SK-N-DZ (cell line): Measurements from ENCODE around the gene SUCLA2. TPM values are rescaled to one million over a fixed set of nuclear protein-coding genes. Genes with fewer than 3 reads are reported as not detected.
A peak's percentile ranks its signal among the peaks of the same experiment; 100 is the strongest.
"Not testable (repeated sequence)": the region's sequence is repeated elsewhere in the genome, so short reads cannot be mapped to it uniquely, and the experiment has no call there.

Experiments used
- DNase-seq: peaks from one replicate; pipeline ENCODE4 v3.0.0-alpha.2; 2015; ENCODE audit warnings: low spot score
- polyA plus RNA-seq, 2 experiments: library from polyadenylated mRNA; depleted of rRNA; stranded (reverse); fragments of >200 nt; gene quantifications; 2 replicates each; pipeline ENCODE4 v1.2.3, GENCODE V29; 2014

SUCLA2 gene
- polyA plus RNA-seq (2014; cell fraction: cytosol; rRNA removed) = 63.4 and 73.2 TPM in 2 replicates
- polyA plus RNA-seq (2014; cell fraction: nucleus; rRNA removed) = 31.7 and 33.6 TPM in 2 replicates

DNA sequence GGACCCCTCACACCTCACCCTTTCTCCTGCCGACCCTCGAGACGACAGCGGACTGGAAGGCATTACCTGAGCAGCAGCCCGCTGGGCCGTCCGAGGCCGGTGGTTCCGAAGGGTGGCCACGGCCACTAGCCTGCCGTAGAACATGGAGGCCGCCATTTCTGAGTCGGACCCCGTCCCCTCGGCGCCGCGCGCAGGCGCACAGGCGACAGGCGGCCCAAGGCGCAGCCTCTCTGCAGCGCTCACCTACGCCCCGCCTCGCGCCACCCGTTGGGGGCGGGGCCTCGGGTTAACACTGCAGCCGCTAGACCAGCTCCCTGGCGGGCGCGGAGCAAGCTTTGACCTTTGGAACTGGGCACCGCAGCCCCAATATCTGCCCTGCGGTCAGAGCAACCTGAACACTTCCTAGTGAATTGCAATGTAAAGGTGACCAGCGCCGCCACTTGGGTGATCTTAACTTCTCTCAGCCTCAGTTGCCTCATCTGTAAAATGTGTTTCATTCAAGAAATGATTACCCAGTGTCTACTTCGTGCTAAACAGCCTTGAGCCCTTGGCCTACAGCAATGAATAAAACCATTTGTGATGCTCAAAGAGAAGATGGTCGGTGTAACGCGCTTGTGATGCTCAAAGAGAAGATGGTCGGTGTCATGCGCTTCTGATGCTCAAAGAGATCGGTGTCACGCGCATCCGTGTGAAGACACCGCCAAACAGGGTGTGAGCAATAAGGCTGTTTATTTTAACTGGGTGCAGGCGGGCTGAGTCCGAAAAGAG lies at the start of gene SUCLA2:
Gene SUCLA2, minus strand, starts transcription at position 160 of the 768 bp plus-strand sequence. Its CDS starts 4 bp downstream, at position 156.
- peak; percentile 89 for DNase-seq

DNA sequence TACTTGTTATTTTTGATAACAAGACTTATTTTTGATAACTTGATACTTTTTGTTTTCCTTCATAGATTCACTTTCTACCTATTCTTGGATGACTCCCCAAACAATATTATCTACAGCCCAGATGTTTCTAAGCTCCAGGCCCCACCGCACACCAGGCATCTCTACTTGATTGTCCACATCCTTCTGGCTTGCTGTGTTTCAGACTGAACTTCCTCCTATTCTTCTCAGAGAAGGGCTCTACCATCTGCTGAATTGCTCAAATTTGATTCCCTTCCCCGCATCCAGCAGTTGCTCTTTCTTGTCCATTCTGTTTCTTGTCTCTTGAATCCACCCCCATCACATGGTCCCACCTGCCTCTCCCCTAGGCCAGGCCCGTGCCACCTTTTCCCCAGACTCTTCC lies 49.5 kb upstream of the SUCLA2 start:
- DNase-seq = no peak

DNA sequence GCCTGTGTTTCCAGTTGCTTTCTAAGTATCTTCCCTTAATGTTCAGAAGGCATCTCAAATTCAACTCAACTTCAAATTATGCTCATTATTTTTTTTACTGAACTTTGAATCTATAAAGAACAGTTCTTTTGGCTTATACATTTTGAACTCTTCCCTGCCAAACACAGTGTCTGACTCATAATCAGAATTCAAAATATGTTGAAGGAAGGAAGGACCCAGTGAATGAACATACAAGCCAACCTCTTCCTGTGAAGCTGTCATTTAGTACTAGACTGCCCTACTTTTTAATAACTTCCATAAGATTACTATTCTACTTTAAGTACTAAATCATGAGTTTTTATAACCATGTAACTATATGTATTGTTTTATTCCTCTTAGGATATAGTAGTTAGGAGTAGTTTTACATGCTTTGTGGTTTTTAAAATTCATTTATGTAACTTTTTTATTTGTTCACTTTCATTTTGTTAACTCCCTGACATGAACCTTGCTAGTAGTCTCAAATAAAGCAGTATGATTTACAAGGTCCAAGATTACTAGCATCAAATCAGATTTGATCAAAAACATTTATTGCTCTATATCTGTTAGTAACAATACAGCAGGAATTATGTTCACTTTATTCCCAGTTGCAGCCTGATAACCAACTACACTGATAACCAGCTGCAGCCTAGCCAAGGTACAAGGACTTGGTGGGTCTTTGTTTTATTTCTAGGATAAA lies 42.9 kb upstream of the SUCLA2 start:
- no peak for DNase-seq

DNA sequence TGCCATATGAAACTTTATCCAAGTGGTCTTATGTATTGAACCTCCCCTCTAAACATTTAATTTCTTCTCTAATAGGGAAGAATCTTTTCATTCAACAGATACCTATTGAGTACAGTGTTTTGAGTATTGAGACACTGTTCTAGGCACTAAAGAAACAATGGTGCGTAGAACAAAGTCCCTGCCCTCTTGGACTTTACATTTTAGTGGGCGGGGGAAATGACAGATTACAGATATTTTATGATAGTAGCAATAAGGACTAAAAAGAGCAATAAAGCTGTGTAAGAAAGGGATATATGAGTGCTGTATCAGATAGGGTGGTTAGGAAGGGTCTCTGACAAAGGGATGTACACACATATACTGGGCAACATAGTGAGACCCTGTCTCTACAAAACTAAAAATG lies 41.8 kb upstream of the SUCLA2 start:
- DNase-seq = no peak

DNA sequence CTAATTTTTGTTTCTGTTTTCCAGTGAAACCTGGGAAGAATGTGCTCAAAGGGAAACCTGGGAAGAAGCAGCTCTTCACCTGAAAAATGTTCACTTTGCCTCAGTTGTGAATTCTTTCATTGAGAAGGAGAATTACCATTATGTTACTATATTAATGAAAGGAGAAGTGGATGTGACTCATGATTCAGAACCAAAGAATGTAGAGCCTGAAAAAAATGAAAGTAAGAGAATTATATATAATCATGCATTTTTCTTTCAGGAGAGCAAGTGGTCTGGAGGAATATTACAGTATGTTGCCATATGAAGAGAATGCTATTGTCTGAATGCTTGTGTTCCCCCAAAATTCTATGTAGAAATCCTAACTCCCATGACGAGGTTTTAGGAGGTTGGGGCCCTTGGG lies 39.8 kb upstream of the SUCLA2 start:
- no peak for DNase-seq

DNA sequence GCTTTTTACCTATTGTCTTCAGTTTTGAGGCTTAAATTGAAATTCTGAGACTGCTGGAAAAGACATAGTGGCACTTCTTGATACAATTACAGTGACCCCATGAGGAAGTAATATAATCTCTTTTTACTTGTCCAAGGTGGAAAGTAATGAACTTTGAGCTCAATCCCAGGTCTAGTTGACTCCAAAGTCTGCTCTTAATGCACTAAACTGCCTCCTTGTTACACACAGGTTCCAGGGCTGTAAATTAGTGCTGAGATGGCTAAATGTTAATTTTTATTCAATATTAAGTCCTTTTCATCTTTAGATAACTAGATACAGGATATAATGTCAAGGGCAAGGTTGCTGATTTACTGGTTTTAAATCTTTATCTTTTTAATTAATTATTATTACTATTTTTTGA lies 39.0 kb upstream of the SUCLA2 start:
- DNase-seq = no peak

DNA sequence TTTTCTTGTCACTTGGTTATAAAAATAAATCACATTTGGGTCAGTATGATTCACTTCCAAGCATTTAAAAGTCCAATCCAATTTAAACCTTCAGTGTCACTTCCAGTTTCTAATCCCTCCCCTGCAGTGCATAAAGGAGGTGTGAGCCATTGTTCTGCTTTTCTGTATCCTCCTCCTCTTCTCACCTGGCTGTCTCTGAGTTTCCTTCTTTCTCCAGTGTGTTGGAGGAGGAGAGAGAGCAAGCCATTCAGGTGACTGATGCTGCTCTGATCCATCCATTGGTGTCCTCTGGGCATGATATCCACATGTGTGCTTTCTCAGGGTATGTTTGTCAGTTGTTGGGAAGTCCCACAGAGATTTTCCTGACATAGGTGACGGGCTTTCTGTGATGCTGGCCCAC lies 37.7 kb upstream of the SUCLA2 start:
- no peak for DNase-seq

DNA sequence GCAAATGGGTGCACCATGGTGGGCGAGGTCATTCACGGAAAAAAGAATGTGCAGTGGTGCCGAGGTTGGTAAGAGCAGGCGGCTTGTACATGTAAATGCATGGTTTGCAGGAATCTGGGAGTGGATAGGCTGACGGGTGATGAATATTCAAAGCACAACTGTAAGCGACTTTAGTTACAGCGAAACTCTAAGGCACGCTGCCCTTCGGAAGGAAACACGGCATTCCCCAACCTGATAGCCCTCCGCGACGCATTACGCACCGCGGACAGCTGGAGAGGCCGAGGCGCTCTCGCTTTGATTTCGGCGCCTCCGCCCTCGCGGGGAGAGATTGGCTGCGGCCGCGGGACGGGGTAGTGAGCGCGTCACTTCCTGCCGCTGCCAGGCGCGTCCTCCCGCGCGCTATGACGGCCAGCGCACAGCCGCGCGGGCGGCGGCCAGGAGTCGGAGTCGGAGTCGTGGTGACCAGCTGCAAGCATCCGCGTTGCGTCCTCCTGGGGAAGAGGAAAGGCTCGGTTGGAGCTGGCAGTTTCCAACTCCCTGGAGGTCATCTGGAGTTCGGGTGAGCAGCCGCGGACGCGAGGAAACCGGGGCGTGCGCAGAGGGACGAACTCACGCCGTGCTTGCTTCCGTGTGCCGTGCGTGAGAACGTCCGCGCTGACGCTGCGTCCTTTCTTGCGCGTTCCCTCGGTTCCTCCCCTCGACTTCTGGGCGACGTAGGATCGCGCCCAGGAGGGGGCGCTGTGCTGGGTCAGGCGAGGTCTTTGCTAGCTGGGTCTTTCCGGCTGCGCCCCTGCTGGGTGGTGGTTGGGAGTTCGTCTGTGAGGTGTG lies 36.5 kb upstream of the SUCLA2 start, which contains the start of gene NUDT15:
Gene NUDT15, plus strand, starts transcription at position 381 of the 828 bp plus-strand sequence. Its CDS starts 21 bp downstream, at position 402.
- DNase-seq = peak; percentile 97

DNA sequence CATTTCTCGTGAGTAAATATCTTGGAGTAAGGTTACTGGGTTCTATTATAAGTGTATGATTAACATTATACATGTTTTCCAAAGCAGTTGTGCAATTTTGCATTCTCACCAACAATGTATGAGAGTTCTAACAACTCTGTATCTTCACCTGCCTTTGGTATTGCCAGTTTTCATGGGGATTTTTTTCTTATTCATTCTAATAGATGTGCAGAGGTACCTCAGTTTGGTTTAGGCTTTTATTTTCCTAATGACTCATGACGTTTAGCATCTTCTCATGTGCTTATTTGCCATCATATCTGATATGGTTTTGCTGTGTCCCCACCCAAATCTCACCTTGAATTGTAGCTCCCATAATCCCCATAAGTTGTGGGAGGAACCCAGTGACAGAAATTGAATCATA lies 28.8 kb upstream of the SUCLA2 start:
- no peak for DNase-seq

DNA sequence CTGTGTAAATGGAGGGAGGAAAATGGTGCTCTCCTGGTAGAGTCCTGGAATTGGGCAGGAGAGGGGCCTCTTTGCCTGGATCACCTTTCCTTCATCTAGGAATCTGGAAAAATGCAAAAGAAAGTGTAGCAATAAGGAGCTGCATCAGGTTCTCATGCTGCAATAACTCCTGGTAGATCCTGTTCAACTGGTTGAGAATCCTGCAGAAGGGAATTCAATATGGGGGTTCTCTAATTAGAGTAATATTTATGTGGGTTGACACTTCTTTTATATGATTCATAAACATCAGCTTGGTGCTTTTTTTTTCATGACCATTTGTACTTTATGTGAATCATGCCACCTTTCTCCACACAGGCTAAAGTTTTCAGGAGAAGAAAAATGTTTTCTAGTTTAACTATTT lies 27.0 kb upstream of the SUCLA2 start:
- no peak for DNase-seq

DNA sequence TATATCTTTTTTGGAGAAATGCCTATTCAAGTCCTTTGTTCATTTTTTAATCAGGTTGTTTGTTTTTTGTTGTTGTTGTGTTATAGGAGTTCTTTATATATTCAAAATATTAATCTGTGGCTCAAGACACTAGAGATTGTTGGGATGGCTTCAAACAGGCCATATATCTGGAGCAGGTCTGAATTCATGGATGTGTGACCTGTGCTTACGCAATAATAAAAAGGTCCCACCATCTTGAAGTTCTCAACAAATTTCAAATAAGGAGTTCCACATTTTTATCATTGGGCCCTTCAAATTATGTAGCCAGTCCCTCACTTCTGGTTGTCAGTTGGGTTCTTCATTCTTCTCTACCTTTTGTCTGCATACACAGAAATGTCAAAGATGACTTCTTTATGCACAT lies 18.7 kb upstream of the SUCLA2 start:
- DNase-seq = no peak

DNA sequence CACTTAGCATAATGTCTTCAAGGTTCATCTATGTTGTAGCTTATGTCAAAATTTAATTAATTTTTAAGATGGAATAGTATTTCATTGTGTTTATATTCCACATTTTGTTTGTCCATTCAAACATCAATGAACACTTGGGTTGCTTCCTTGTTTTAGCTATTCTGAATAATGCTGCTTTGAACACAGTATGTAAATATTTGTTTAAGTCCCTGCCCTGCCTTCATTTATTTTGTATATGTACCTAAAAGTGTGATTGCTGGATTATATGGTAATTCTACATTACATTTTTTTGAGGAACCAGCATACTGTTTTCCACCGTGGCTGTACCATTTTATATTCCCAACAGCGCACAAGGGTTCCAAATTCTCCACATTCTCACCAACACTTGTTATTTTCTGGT lies 17.6 kb upstream of the SUCLA2 start:
- DNase-seq = no peak

DNA sequence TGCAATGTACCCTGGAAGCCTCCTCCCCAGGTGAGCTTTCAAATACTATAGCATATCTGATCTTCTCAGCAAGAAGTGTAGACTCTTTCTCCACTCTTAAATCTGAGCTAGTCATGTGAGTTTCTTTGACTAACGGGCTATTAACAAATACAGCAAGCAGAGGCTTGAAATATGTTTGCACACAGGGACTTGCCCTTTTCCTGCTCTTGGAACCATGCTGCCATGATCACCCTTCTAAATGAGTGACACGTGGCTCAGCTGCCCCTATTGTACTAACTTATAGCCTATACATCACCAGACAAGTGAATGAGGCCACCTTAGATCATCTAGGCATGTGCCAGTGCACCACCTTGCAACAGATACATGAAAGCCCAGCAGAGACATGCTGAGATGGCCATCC lies 13.3 kb upstream of the SUCLA2 start:
- DNase-seq = no peak

DNA sequence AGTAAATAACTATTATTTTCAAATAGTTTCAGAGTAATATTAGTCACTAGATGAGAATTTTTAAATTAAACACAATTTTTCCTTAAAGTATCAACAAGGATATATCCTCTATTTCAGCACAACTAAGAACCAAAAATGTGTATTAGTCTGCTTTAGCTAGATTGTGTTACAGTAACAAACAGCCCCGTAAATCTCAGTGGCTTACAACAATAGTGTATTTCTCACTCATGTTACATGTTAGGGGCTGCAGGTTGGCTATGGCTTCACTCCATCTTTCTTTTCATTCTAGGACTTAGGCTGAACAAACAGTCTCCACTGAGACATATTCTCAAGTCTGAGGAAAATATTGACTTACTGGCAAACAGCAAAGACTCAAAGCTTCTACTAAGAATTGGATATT lies 11.6 kb upstream of the SUCLA2 start:
- DNase-seq = no peak

DNA sequence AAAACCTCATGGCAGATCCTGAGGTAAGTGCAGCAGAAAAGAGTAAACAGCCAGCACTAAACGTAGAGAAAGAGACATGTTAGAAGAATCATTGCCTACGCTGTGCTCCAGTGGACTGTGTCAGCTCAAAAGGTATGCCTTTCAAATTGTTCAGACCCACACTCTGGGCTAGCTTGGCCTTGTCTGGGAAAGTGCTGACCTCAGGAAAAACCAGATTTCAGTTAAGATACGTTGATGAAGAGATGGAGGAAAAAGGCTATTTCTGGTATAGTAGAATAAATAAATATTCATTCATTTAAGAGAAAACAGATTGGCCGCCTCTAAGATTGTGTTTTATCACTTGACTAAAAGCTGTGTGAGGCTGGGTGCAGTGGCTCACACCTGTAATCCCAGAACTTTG lies 9.6 kb upstream of the SUCLA2 start:
- no peak for DNase-seq

DNA sequence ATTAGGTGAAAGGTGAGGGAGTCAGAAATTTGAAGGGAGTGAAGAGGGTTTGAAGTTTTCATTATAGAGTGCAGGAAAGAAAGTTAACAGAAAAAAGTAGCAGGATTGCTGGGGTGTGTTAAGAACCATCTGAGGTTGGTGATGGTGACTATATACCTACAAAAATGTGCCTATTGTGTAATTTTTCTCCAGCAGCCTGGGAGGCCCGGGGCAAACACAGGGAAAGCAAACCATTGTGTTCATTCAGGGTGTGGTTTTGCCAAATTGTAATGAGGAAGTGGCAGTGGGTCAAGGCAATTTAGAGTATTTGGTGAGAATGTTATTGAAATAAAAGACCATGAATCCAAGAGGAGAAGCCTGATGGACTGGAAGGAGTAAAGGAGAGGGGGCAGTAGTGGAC lies 8.2 kb upstream of the SUCLA2 start:
- DNase-seq = no peak

DNA sequence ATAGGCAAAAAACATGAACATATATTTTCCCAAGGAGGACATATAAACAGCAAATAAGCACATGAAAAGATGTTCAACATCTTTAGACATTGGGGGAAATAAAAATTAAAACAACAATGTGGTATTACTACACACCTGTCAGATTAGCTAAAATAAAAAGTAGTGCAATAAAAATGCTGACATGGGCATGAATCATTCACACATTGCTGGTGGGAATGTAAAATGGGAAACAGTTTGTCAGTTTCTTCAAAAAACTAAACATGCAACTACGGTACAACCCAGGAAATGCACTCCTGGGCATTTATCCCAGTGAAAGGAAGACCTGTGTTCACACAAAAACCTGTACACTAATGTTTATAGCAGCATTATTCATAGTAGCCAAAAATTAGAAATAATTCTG lies 5.3 kb upstream of the SUCLA2 start:
- DNase-seq = no peak

DNA sequence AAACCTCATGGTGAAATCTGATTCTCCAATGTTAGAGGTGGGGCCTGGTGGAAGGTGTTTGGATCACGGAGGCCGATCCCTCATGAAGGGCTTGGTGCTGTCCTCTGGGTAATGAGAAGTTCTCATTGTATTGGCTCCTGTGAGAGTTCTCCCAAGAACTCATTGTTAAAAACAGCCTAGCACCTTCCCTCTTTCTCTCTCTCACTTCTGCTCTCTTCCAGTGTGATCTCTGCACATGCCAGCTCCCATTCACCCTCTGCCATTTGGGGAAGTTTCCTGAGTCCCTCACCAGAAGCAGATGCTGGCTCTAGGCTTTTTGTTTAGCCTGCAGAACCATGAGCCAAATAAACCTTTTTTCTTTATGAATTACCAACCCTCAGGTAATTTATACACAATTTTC lies 3.1 kb upstream of the SUCLA2 start:
- DNase-seq = no peak

DNA sequence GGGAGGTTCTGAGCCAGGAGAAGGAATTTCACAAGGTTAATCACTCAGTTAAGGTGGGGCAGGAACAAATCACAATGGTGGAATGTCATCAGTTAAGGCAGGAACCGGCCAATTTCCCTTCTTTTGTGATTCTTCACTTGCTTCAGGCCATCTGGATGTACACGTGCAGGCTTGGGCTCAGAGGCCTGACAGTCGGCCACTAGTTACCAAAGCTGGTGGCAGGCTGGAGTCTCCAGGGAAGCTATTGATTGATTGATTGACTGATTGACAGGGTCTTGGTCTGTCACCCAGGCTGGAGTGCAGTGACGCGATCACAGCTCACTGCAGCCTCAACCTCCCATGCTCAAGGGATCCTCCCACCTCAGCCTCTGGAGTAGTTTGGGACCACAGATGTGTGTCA lies 926 bp upstream of the SUCLA2 start:
- DNase-seq = not testable (repeated sequence)

DNA sequence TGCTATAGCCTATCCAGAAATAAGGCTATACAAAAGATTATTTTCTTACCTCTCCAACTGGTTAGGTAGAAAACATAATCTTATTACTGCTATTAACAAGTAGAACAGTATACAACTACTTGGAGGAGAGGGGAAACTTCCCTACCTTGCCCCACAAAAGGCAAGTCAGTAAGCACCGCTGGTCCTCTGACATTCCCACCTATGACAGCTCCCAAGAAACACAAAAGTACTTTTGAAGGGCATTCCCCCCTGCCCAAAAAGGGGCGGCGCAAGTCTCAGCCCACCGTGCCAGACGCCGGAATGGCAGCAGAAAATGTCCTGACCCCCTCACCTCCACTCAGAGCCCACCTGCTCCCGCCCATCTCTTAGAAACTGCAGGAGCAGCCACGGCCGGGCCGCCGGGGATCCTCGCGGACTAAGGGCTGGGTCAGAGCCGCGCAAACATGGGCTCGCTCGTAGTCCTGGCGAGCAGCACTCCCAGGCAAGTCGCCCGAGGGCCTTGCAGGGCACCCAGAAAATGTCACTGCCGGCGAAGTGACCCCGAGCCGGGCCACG lies 437 bp downstream of the SUCLA2 start:
- DNase-seq = no peak

DNA sequence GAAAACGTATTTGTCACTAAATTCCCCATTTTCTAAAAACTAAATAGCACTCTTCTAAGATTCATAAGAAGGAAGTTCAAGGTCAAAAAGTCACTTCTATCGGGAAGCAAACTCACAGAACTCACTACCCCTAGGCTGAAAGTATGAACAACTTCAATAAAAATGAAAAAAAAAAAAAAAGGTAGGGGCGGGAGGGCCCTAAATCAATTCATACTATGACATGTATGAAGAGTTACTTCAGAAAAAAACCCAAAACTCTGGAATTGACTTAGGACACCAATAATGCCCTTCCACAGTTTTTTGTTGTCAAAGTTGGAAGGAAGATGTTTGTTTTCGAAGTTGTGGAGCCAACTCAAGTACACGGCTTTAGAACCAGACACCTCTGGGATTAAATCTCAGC lies 1.1 kb downstream of the SUCLA2 start:
- no peak for DNase-seq

DNA sequence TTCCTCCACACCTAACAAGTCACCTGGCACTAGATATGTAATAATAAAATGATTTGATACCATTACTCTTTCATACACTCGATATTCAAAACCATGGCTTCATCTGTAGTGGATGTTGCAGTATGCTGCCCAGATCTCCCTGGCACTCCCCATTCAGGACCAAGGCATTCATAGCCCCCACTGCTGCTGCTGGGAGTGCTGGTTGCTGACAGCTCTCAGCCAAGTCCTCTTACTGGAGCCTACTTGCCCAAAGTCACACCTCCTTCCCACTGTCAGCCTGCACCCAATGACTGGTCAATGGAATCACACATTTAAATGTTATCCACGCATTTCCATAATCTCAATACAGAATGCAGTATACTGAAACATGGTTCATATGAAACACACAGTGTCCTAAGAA lies 3.7 kb downstream of the SUCLA2 start:
- no peak for DNase-seq
